ENCODE data around the gene EPS8L2. TPM values are rescaled to one million over a fixed set of nuclear protein-coding genes. Genes with fewer than 3 reads are reported as not detected.

Gene EPS8L2
- total and polyA plus RNA-seq, 4 experiments from 2014 or later = 15.4 to 19.5 (median 17.6) TPM

DNA sequence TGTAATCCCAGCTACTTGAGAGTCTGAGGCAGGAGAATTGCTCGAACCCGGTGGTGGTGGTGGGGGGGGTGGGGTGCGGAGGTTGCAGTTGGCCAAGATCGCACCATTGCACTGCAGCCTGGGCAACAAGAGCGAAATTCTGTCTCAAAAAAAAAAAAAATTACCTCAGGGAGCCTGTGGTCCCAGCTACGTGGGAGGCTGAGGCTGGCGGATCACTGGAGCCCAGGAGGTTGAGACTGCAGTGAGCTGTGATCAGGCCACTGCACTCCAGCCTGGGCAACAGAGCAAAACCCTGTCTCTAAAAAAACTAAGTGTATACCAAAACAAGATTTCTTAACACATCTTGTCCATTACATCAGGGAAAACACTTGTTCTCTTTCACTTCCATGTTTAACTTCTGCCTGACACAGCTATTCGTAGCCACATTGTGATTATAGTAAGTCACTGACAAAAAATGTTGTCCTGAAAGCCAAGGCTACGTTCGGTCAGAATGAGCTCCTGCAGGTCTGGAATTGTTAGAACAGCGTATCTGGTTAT is 9.0 kb upstream of the EPS8L2 start:
- ChIA-PET POLR2A (ENCODE audit: partially characterized antibody) (interaction anchor here (0.8 to 6.6 kb wide), 10 partner anchors 8 to 143 kb away, joined by 3 to 109 read pairs (median 11); partner anchors contain the start of genes EPS8L2, PHRF1 and TALDO1), CTCF (ENCODE audit: partially characterized antibody) (interaction anchor here (0.8 to 5.4 kb wide), 8 partner anchors 22 to 142 kb away, joined by 3 to 50 read pairs (median 4); partner anchors contain the start of gene LMNTD2)
- Histone ChIP-seq H3K9me3 (ENCODE audit: control insufficient read depth in 1 of 2, low read length in 2 of 2) (no peaks in the 10 kb centered on the region), H3K36me3 (ENCODE audit: insufficient read depth, low read length) (no peaks in the 10 kb centered on the region), H3K4me1 (ENCODE audit: insufficient read depth, low read length) (peaks cover 44% of the 10 kb centered on the region), H3K27me3 (ENCODE audit: insufficient read depth, low read length) (no peaks in the 10 kb centered on the region), H3K4me3 (ENCODE audit: low read length in 2 of 2) (no peak overlapping the region), H3K27ac (ENCODE audit: low read depth, low read length) (no peak overlapping the region)
- intact Hi-C loops (cut with micrococcal nuclease) = loop anchor here (1.0 to 5.0 kb wide), 4 partner anchors 26 to 690 kb away; partner anchors contain the start of gene BRSK2
- DNase-seq = peak in 1 of 5 donors; percentile 13
- peak overlapping the region; percentile 48 to 96 (median 74) for H3K27ac Mint-ChIP-seq
- no peaks in the 10 kb centered on the region for H3K27me3 Mint-ChIP-seq
- H3K9me3 Mint-ChIP-seq = no peaks in the 10 kb centered on the region
- peak overlapping the region; percentile 23 to 90 (median 50) for H3K4me3 Mint-ChIP-seq
- H3K4me1 Mint-ChIP-seq = peaks cover 23 to 46% (median 34%) of the 10 kb centered on the region in 4 donors
- H3K36me3 Mint-ChIP-seq = peaks cover 0 to 21% of the 10 kb centered on the region in 2 donors

GRCh38 chr11:697811-698311 is 8.2 kb upstream of the EPS8L2 start:
- H3K36me3 Mint-ChIP-seq = peaks cover 0 to 19% of the 10 kb centered on the region in 2 donors
- Histone ChIP-seq H3K9me3 (ENCODE audit: control insufficient read depth in 1 of 2, low read length in 2 of 2) (no peaks in the 10 kb centered on the region), H3K27ac (ENCODE audit: low read depth, low read length) (no peak overlapping the region), H3K27me3 (ENCODE audit: insufficient read depth, low read length) (no peaks in the 10 kb centered on the region), H3K4me1 (ENCODE audit: insufficient read depth, low read length) (peaks cover 39% of the 10 kb centered on the region), H3K36me3 (ENCODE audit: insufficient read depth, low read length) (no peaks in the 10 kb centered on the region), H3K4me3 (ENCODE audit: low read length in 2 of 2) (no peak overlapping the region)
- peaks cover 19 to 37% (median 28%) of the 10 kb centered on the region in 4 donors for H3K4me1 Mint-ChIP-seq
- CTCF ChIA-PET (ENCODE audit: partially characterized antibody) = interaction anchor here (1.7 to 5.4 kb wide), 3 partner anchors 25 to 63 kb away, joined by 3 to 50 read pairs (median 30); no protein-coding TSS in a partner anchor
- POLR2A ChIA-PET (ENCODE audit: partially characterized antibody) = interaction anchor here (1.8 to 6.6 kb wide), 3 partner anchors 26 to 122 kb away, joined by 5 to 109 read pairs (median 32); partner anchors contain the start of gene PHRF1
- H3K9me3 Mint-ChIP-seq = no peaks in the 10 kb centered on the region
- H3K27ac Mint-ChIP-seq = peak overlapping the region; percentile 66 to 96 (median 85)
- peak overlapping the region in 7 of 8 donors; percentile 36 to 70 (median 53) for H3K4me3 Mint-ChIP-seq
- intact Hi-C loops (cut with micrococcal nuclease) = loop anchor here (5.0 kb wide), 2 partner anchors 431 to 689 kb away; partner anchors contain the start of gene BRSK2
- DNase-seq = peak in 1 of 5 donors; percentile 18
- no peaks in the 10 kb centered on the region for H3K27me3 Mint-ChIP-seq

DNA sequence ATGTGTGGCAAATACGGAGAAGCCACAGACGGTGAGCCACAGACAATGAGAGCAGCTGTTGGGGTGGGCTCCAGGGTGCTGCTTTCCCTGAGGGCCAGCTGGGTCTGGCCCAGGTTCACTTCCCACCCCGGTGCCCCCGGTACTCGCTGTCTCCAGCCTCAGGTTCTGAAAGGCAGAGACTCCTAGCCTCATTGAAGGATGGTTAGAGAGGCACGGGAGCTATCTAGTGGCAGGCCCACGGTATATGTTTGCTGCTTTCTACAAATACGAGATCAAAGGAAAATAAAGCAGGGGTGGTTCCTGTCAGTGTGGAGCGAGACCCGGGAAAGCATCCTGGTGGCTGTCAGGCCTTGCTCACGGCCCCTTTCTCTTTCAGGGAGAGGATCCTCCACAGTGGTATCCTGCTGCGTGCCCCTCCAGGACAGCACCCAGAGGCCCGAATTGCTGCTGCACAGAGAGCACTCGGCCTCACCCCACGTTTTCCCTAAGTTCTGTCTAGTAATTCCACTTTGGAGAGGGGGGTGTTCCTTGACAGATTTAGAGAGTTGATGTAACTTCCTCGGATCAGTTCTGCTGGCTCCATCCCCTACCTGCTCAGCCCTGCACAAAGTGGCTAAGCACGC is 7.4 kb upstream of the EPS8L2 start:
- Histone ChIP-seq H3K9me3 (ENCODE audit: control insufficient read depth in 1 of 2, low read length in 2 of 2) (no peaks in the 10 kb centered on the region), H3K27me3 (ENCODE audit: insufficient read depth, low read length) (no peaks in the 10 kb centered on the region), H3K4me3 (ENCODE audit: low read length in 2 of 2) (no peak overlapping the region), H3K27ac (ENCODE audit: low read depth, low read length) (no peak overlapping the region), H3K4me1 (ENCODE audit: insufficient read depth, low read length) (peaks cover 34% of the 10 kb centered on the region), H3K36me3 (ENCODE audit: insufficient read depth, low read length) (no peaks in the 10 kb centered on the region)
- intact Hi-C loops (cut with micrococcal nuclease) = loop anchor here (5.0 kb wide), 2 partner anchors 431 to 689 kb away; partner anchors contain the start of gene BRSK2
- CTCF ChIA-PET (ENCODE audit: partially characterized antibody) = interaction anchor here (1.8 to 5.4 kb wide), 3 partner anchors 24 to 143 kb away, joined by 4 to 50 read pairs (median 30); no protein-coding TSS in a partner anchor
- DNase-seq = peak in 1 of 5 donors; percentile 30
- Mint-ChIP-seq H3K27me3 (no peaks in the 10 kb centered on the region), H3K4me1 (peaks cover 12 to 30% (median 22%) of the 10 kb centered on the region in 4 donors), H3K36me3 (peaks cover 0 to 15% of the 10 kb centered on the region in 2 donors), H3K9me3 (no peaks in the 10 kb centered on the region), H3K4me3 (peak overlapping the region in 1 of 8 donors; percentile 25), H3K27ac (peak overlapping the region in 5 of 7 donors; percentile 66 to 96 (median 85))
- POLR2A ChIA-PET (ENCODE audit: partially characterized antibody) = interaction anchor here (1.1 to 6.6 kb wide), 2 partner anchors 25 to 163 kb away, joined by 3 to 109 read pairs; no protein-coding TSS in a partner anchor

- CTCF ChIA-PET (ENCODE audit: partially characterized antibody) = interaction anchor here (1.8 to 5.4 kb wide), 2 partner anchors 23 to 144 kb away, joined by 4 to 50 read pairs; no protein-coding TSS in a partner anchor
- intact Hi-C loops (cut with micrococcal nuclease) = loop anchor here (5.0 kb wide), 2 partner anchors 432 to 688 kb away; partner anchors contain the start of gene BRSK2
- POLR2A ChIA-PET (ENCODE audit: partially characterized antibody) = interaction anchor here (0.9 to 6.6 kb wide), 3 partner anchors 24 to 163 kb away, joined by 3 to 109 read pairs (median 3); no protein-coding TSS in a partner anchor
- no peak overlapping the region for H3K4me3 ChIP-seq (ENCODE audit: low read length in 2 of 2)
- Mint-ChIP-seq H3K4me3 (no peak overlapping the region), H3K36me3 (peaks cover 0 to 15% of the 10 kb centered on the region in 2 donors), H3K27ac (peak overlapping the region in 1 of 7 donors; percentile 22), H3K9me3 (no peaks in the 10 kb centered on the region), H3K27me3 (no peaks in the 10 kb centered on the region), H3K4me1 (peaks cover 11 to 27% (median 19%) of the 10 kb centered on the region in 4 donors)
- H3K27me3 ChIP-seq (ENCODE audit: insufficient read depth, low read length) = no peaks in the 10 kb centered on the region
- no peaks in the 10 kb centered on the region for H3K9me3 ChIP-seq (ENCODE audit: control insufficient read depth in 1 of 2, low read length in 2 of 2)
- no peak overlapping the region for H3K27ac ChIP-seq (ENCODE audit: low read depth, low read length)
- DNase-seq = peak in 1 of 5 donors; percentile 3
- H3K4me1 ChIP-seq (ENCODE audit: insufficient read depth, low read length) = peaks cover 29% of the 10 kb centered on the region
- no peaks in the 10 kb centered on the region for H3K36me3 ChIP-seq (ENCODE audit: insufficient read depth, low read length)
Measured at GRCh38 chr11:699116-699508, 6.9 kb upstream of the EPS8L2 start.

DNA sequence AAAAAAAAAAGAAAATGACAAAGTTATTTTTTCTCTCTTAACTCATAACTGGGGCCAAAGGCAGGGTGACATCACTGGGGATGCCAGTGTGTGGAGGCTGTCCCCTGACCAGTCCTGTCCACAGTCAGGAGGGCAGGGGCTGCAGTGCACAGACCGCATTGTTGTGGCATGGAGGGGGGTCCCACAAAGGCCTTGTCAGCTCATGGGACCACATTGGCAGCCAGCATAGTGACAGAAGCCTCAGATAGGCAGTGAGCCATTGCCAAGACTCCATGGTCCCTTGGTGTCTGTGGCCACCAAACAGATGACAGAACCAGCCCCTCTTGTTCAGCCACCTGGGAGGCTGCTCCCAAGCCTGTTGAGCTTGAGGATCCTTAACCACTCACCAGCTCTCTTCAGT is 6.3 kb upstream of the EPS8L2 start:
- H3K9me3 ChIP-seq (ENCODE audit: control insufficient read depth in 1 of 2, low read length in 2 of 2) = no peaks in the 10 kb centered on the region
- Mint-ChIP-seq H3K36me3 (peaks cover 0 to 15% of the 10 kb centered on the region in 2 donors), H3K9me3 (no peaks in the 10 kb centered on the region), H3K27me3 (no peaks in the 10 kb centered on the region), H3K4me3 (no peak overlapping the region), H3K4me1 (peaks cover 11 to 27% (median 17%) of the 10 kb centered on the region in 4 donors), H3K27ac (peak overlapping the region in 2 of 7 donors; percentile 36 to 64)
- no peak overlapping the region for H3K4me3 ChIP-seq (ENCODE audit: low read length in 2 of 2)
- ChIA-PET CTCF (ENCODE audit: partially characterized antibody) (interaction anchor here (1.8 kb wide), 1 partner anchor 144 kb away, joined by 4 read pairs; no protein-coding TSS in a partner anchor), POLR2A (ENCODE audit: partially characterized antibody) (interaction anchor here (0.9 to 1.1 kb wide), 3 partner anchors 22 to 164 kb away, joined by 3 read pairs; no protein-coding TSS in a partner anchor)
- no peaks in the 10 kb centered on the region for H3K36me3 ChIP-seq (ENCODE audit: insufficient read depth, low read length)
- peaks cover 27% of the 10 kb centered on the region for H3K4me1 ChIP-seq (ENCODE audit: insufficient read depth, low read length)
- peak in 1 of 5 donors; percentile 20 for DNase-seq
- H3K27me3 ChIP-seq (ENCODE audit: insufficient read depth, low read length) = no peaks in the 10 kb centered on the region
- no peak overlapping the region for H3K27ac ChIP-seq (ENCODE audit: low read depth, low read length)
- intact Hi-C loops (cut with micrococcal nuclease) = loop anchor here (5.0 kb wide), 2 partner anchors 432 to 688 kb away; partner anchors contain the start of gene BRSK2

DNA sequence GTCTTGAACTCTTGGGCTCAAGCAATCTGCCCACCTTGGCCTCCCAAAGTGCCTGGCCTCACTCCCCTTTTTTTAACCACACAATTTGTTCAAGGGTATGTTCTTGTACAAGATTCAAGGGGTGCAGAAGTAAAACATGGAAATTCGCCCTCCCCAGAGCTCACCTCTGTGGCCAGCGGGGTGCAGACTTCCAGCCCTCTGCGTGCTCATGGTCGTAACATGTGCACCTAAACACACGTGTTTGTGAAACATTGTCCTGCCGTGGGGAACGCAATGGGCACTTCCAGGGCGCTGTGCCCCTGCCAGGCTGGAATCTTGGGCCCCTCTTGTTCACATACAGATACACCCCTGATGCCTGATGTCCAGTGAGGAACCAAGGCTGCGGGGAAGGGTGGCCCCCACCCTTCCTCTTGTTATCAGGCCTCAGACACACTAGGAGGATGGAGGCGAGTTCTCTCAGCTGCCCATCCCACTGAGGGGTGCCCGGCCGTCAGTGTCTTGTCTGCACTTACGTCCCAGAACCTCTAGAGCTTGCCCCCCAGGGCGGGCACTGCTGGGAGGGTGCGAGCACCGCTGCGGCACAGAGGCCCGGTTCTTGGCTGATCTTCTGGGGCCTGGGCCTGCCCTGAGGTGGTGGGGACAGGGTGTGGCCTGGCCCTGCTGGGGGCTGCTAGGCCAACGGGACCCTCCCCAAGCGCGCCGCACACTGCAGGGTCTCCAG is 4.1 kb upstream of the EPS8L2 start:
- H3K4me3 ChIP-seq (ENCODE audit: low read length in 2 of 2) = no peak overlapping the region
- H3K9me3 Mint-ChIP-seq = no peaks in the 10 kb centered on the region
- intact Hi-C loops (cut with micrococcal nuclease) = no loop called here
- no peaks in the 10 kb centered on the region for H3K9me3 ChIP-seq (ENCODE audit: control insufficient read depth in 1 of 2, low read length in 2 of 2)
- no peak overlapping the region for H3K27ac ChIP-seq (ENCODE audit: low read depth, low read length)
- H3K27ac Mint-ChIP-seq = peak overlapping the region in 1 of 7 donors; percentile 48
- H3K36me3 ChIP-seq (ENCODE audit: insufficient read depth, low read length) = no peaks in the 10 kb centered on the region
- ChIA-PET POLR2A (ENCODE audit: partially characterized antibody) (interaction anchor here (1.4 kb wide), 1 partner anchor 25 kb away, joined by 3 read pairs; no protein-coding TSS in a partner anchor), CTCF (ENCODE audit: partially characterized antibody) (no interaction called here)
- peaks cover 7% of the 10 kb centered on the region for H3K27me3 ChIP-seq (ENCODE audit: insufficient read depth, low read length)
- DNase-seq = peak in 1 of 5 donors; percentile 13
- H3K36me3 Mint-ChIP-seq = peaks cover 0 to 13% of the 10 kb centered on the region in 2 donors
- H3K4me1 Mint-ChIP-seq = peaks cover 8 to 18% (median 13%) of the 10 kb centered on the region in 4 donors
- H3K4me3 Mint-ChIP-seq = no peak overlapping the region
- H3K27me3 Mint-ChIP-seq = peaks cover 0 to 2% of the 10 kb centered on the region in 2 donors
- H3K4me1 ChIP-seq (ENCODE audit: insufficient read depth, low read length) = peaks cover 24% of the 10 kb centered on the region

All from CD4-positive, alpha-beta memory T cell (primary cell).